RWPE1 (cell line): ENCODE data around the gene OCIAD1.
A peak's percentile ranks its signal among the peaks of the same experiment; 100 is the strongest.

Source experiments
- CTCF ChIA-PET: fragments of 350-600 bp; sonication (Branson Sonifier 250); formaldehyde crosslinking; extraction: SDS; loops from one replicate; lab custom pipeline; 2021; lab: Yijun Ruan, JAX
- POLR2A ChIA-PET: fragments of 400-600 bp; formaldehyde crosslinking; extraction: SDS; loops from one replicate; lab custom pipeline; 2020; ENCODE audit warnings: antibody characterized with exemption; ENCODE audit not compliant: low non-redundant PET; lab: Yijun Ruan, JAX
- DNase-seq: peaks from one replicate; pipeline ENCODE4 v3.0.0; 2012; ENCODE audit warnings: low spot score
- H3K27ac ChIP-seq: fragments of 450-650 bp; 2 replicates; pipeline ENCODE4 v1.5.1; 2017
- TF ChIP-seq, protein P1 (sequence below): fragments of 450-650 bp; conservative IDR thresholded peaks from 2 replicates; pipeline ENCODE4 v1.5.1; 2017; ENCODE audit warnings: low read depth, mild to moderate bottlenecking

OCIAD1 gene

DNA sequence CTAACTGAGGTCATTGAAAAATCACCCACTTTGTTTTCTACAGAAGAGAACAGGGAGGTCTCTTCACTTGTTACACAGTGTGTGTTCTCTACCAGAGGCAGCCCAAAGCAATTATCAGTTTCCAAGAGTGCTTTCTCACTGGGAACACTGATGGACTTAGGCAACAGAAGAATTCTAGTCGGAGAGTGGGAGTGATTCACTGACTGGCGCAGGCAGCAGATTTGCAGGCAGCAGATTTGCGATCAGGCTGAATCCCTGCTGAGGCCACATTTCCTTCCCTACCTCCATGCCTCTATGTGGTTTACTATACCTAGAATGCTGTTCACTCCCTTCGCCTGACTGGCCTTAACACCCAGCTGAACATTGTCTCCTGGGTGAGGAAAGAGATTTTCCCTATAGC lies 69.1 kb downstream of the OCIAD1 start:
- DNase-seq: no peak
- ChIA-PET CTCF (no interaction called here), POLR2A (no interaction called here)
- 0 out of 2 replicates have a peak overlapping the region, but pooled peaks have one; percentile 24 for H3K27ac ChIP-seq
- TF ChIP-seq, protein P1, sequence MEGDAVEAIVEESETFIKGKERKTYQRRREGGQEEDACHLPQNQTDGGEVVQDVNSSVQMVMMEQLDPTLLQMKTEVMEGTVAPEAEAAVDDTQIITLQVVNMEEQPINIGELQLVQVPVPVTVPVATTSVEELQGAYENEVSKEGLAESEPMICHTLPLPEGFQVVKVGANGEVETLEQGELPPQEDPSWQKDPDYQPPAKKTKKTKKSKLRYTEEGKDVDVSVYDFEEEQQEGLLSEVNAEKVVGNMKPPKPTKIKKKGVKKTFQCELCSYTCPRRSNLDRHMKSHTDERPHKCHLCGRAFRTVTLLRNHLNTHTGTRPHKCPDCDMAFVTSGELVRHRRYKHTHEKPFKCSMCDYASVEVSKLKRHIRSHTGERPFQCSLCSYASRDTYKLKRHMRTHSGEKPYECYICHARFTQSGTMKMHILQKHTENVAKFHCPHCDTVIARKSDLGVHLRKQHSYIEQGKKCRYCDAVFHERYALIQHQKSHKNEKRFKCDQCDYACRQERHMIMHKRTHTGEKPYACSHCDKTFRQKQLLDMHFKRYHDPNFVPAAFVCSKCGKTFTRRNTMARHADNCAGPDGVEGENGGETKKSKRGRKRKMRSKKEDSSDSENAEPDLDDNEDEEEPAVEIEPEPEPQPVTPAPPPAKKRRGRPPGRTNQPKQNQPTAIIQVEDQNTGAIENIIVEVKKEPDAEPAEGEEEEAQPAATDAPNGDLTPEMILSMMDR: no peak

DNA sequence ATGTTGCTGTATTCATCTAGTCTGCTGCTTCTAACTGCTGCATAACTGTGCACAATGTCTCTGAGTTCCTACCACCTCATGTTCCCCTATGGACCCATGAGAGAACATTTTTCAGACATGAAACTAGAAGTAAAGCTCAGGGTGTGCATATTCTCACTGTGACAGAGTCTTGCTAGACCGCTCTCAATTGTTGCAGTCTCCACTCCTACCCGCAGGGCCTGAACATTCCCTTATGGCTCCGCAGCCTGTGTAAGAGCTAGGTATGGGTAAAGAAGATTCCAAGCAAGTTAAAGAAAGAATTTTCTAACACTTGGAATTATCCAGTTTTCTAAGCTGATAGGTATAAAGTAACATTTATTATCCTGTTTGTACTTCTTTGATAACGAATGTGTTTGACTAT lies 70.3 kb downstream of the OCIAD1 start:
- ChIA-PET POLR2A (no interaction called here), CTCF (interaction anchor here (0.6 to 0.7 kb wide), 2 partner anchors 44 to 61 kb away, joined by 3 read pairs; no protein-coding TSS in a partner anchor)
- TF ChIP-seq, protein P1: no peak
- no peak for DNase-seq
- no peak overlapping the region for H3K27ac ChIP-seq

DNA sequence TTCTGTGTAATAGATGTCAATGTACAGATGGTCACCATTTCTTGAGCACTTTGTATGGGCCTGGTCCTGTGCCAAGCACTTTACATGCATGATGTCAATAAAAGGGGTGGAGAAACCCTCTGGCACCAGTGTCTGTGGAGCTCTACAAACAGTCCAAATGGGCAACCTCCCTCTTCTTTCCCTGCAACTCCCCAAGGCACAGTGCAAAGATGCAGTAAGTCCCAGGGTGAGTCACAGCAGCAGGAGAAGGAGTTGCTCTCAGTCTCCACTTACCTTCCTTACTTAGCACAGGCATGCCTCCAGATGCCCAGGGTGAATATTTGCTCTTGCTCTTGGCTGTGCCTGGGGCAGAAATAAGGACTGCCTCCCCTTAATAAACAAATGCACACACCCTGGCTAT lies 71.4 kb downstream of the OCIAD1 start:
- POLR2A ChIA-PET: no interaction called here
- CTCF ChIA-PET: no interaction called here
- TF ChIP-seq, protein P1: no peak
- peak overlapping the region; percentile 66 for H3K27ac ChIP-seq
- no peak for DNase-seq

DNA sequence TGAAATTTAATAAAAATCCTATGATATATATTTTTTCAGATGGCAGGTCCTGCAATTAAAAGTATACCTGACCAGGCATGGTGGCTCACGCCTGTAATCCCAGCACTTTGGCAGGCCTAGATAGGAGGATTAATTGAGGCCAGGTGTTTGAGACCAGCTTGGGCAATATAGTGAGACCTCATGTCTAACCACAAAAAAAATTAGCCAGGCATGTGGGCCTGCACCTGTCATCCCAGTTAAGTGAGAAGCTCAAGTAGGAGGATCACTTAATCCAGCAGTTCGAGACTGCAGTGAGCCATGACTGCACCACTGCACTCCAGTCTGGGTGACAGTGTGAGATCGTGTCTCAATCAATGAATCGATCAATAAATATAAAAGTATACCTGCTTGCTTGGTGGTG lies 73.2 kb downstream of the OCIAD1 start:
- TF ChIP-seq, protein P1: no peak
- POLR2A ChIA-PET: interaction anchor here (0.5 kb wide), 1 partner anchor 41 kb away, joined by 7 read pairs; no protein-coding TSS in a partner anchor
- DNase-seq: no peak
- CTCF ChIA-PET: interaction anchor here (0.6 kb wide), 1 partner anchor 66 kb away, joined by 3 read pairs; no protein-coding TSS in a partner anchor
- H3K27ac ChIP-seq: peak overlapping the region; percentile 28; the same call in 1 of the 2 replicates

DNA sequence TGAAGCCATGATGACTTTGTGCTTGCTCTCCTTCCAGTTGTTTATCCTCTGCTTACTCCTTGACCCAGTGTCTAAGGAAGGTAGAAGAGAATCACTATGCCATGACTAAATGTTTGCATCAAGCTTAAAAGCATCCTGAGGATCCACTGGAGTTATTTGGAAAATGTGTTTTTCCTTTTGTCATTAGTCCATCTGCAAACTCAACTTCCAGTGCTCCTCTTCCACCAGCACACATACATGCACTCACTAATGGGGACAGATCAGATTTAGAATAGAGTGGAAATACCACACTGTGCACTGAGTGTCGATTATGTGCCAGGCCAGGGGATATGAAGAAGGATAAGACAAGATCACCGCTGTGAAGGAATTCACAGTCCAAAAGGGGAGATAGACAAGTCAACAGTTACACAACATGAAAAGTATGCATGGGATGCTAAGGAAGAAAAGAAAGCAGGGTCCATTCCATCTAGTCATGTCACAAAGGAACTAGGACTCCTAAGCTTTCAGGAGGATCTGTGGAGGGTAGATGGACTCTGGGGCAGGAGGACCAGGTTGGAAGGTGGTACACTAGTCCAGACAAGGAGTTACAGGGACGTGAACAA lies 73.8 kb downstream of the OCIAD1 start:
- H3K27ac ChIP-seq: no peak overlapping the region
- DNase-seq: no peak
- TF ChIP-seq, protein P1: no peak
- ChIA-PET CTCF (interaction anchor here (0.6 kb wide), 1 partner anchor 197 kb away, joined by 3 read pairs; no protein-coding TSS in a partner anchor), POLR2A (interaction anchor here (0.5 kb wide), 1 partner anchor 40 kb away, joined by 7 read pairs; no protein-coding TSS in a partner anchor)

DNA sequence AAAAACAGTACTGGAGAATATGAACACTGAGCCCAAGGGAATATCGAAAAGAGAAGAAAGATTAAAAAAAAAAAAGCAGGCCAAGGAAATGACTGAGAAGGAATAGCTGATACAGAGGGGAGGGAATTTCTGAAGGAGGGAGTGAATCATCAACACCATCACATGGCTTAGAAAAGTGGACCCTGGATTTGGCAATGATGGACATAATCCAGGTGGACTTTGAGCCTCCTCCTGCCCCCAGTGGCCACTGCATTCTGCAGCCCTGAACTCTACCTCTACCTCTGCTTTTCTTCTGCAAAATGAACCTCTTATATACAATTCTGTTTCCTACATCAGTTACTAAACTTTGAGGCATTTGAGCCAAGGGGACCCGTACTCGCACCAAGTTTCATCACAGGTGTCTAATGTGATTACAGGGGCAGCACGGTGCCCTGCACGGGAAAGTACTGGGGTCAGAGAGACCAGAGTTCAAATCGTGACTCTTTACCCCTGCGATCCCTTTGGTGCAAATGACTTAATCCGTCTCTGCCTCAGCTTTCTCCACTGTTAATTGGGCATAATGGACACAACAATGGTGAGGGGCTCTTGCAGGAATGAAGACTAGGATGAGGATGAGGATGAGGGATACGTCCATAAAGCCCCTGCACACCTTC lies 74.6 kb downstream of the OCIAD1 start:
- DNase-seq: peak; percentile 68
- ChIA-PET POLR2A (interaction anchor here (0.6 kb wide), 2 partner anchors 75 to 210 kb away, joined by 3 read pairs; no protein-coding TSS in a partner anchor), CTCF (interaction anchor here (0.6 to 0.9 kb wide), 2 partner anchors 49 to 198 kb away, joined by 3 read pairs; no protein-coding TSS in a partner anchor)
- peak overlapping the region; percentile 81 for H3K27ac ChIP-seq
- TF ChIP-seq, protein P1: no peak; the same call in 1 of the 2 replicates
